K562 (cell line): ENCODE measurements around the gene CTBP2. TPM values are rescaled to one million over a fixed set of nuclear protein-coding genes. Genes with fewer than 3 reads are reported as not detected.

ENCODE experiments used
- ARHGAP35 ChIP-seq: fragments of 450-650 bp; IDR thresholded peaks from 2 replicates; pipeline ENCODE4 v1.6.1; 2018; ENCODE audit not compliant: partially characterized antibody
- CREBBP ChIP-seq: IDR thresholded peaks from one replicate; pipeline ENCODE4 v1.6.1; 2012; ENCODE audit warnings: low read depth, mild to moderate bottlenecking, control low read depth, inconsistent platforms, low read length
- DDX20 ChIP-seq: fragments of 450-650 bp; IDR thresholded peaks from 2 replicates; pipeline ENCODE4 v1.6.1; 2016; ENCODE audit warnings: missing genetic modification characterization, low read depth, mild to moderate bottlenecking, missing compliant biosample characterization, moderate library complexity
- DIDO1 ChIP-seq: fragments of 450-650 bp; IDR thresholded peaks from 2 replicates; pipeline ENCODE4 v1.6.1; 2016; ENCODE audit warnings: low read depth, missing biosample characterization, missing genetic modification characterization
- DMBX1 ChIP-seq: fragments of 250-450 bp; sonication (Bioruptor Pico); IDR thresholded peaks from 2 replicates; pipeline ENCODE4 v1.8.0; 2022; ENCODE audit warnings: inconsistent platforms, mild to moderate bottlenecking, moderate library complexity, borderline replicate concordance
- EGR1 ChIP-seq: fragments of 450-650 bp; conservative IDR thresholded peaks from 2 replicates; pipeline ENCODE4 v1.6.1; 2017; ENCODE audit warnings: mild to moderate bottlenecking
- HDAC2 ChIP-seq: fragments of 450-650 bp; IDR thresholded peaks from 2 replicates; pipeline ENCODE4 v1.6.1; 2016; ENCODE audit warnings: mild to moderate bottlenecking
- HINFP ChIP-seq: fragments of 450-650 bp; conservative IDR thresholded peaks from 2 replicates; pipeline ENCODE4 v1.6.1; 2016; ENCODE audit warnings: missing genetic modification characterization, low read depth, mild to moderate bottlenecking, control low read depth, missing compliant biosample characterization
- HOXB6 ChIP-seq: fragments of 250-450 bp; sonication (Bioruptor Pico); IDR thresholded peaks from 2 replicates; pipeline ENCODE4 v1.5.1; 2022; ENCODE audit warnings: mild to moderate bottlenecking, borderline replicate concordance
- MGA ChIP-seq: fragments of 450-650 bp; IDR thresholded peaks from 2 replicates; pipeline ENCODE4 v1.6.1; 2016; ENCODE audit warnings: mild to moderate bottlenecking, moderate library complexity
- NCOA6 ChIP-seq: fragments of 450-650 bp; IDR thresholded peaks from 2 replicates; pipeline ENCODE4 v1.6.1; 2017; ENCODE audit warnings: mild to moderate bottlenecking
- SMAD4 ChIP-seq: fragments of 250-450 bp; sonication (Bioruptor Pico); conservative IDR thresholded peaks from 2 replicates; pipeline ENCODE4 v1.8.0; 2021; ENCODE audit warnings: inconsistent platforms, mild to moderate bottlenecking, moderate library complexity
- ZKSCAN1 ChIP-seq: fragments of 150-350 bp; IDR thresholded peaks from 2 replicates; pipeline ENCODE4 v1.6.1; 2016; ENCODE audit warnings: low read depth, low read length
- polyA plus RNA-seq, 8 experiments: library from polyadenylated mRNA; depleted of rRNA in 4 of 8; stranded (reverse) in 5 of 8; unstranded in 3 of 8; fragments of >200 nt; fragmentation: Nextera tagmentation in 2 of 8; fragmentation: Illumina TruSeq in 1 of 8; extraction: Ambion mirVana in 2 of 8; extraction: Trizol in 1 of 8; gene quantifications; 2 replicates each; pipeline versions ENCODE4 v1.2.1 to v1.2.3, GENCODE V29; 2011 to 2014; ENCODE audit warnings: inconsistent platforms in 1 of 8, missing spikeins in 1 of 8
- total RNA-seq, 7 experiments: library from RNA; depleted of rRNA in 6 of 7; stranded (reverse); fragments of >200 nt in 6 of 7; fragmentation: Illumina TruSeq in 2 of 7; extraction: Trizol in 2 of 7; gene quantifications; 2 replicates each; pipeline versions ENCODE4 v1.2.1 to v1.2.3, GENCODE V29; 2011 to 2021; ENCODE audit warnings: low replicate concordance in 1 of 7

Gene CTBP2
- total and polyA plus RNA-seq, 9 of the 15 experiments (the other 6 are each of a cell fraction or from before 2014, with no cell fraction given), result 1.3 to 8.8 (median 5.1) TPM

- no peak for TF ChIP-seq MGA
- TF ChIP-seq HINFP (tag), result no peak
- TF ChIP-seq EGR1, result peak; percentile 87
- TF ChIP-seq HOXB6 (CRISPR knock-in tag), result no peak
- TF ChIP-seq NCOA6, result no peak
- no peak for TF ChIP-seq ARHGAP35
- no peak for TF ChIP-seq DIDO1
- TF ChIP-seq HDAC2, result no peak; the same call in 1 of the 2 replicates
- TF ChIP-seq ZKSCAN1, result 0 out of 2 replicates have a peak, but pooled peaks have one; percentile 12
- TF ChIP-seq DDX20 (tag), result no peak
- no peak for TF ChIP-seq DMBX1 (CRISPR knock-in tag)
- TF ChIP-seq CREBBP, result no peak
- 0 out of 2 replicates have a peak, but pooled peaks have one; percentile 50 for TF ChIP-seq SMAD4 (CRISPR knock-in tag)
Observed at GRCh38 chr10:125144693-125145623, 15.4 kb downstream of the CTBP2 start (continued).
